Measurements from ENCODE around the gene ZNF646.
A peak's percentile ranks its signal among the peaks of the same experiment; 100 is the strongest.
"Not testable (repeated sequence)": the region's sequence is repeated elsewhere in the genome, so short reads cannot be mapped to it uniquely, and the experiment has no call there.

ZNF646 gene

DNA sequence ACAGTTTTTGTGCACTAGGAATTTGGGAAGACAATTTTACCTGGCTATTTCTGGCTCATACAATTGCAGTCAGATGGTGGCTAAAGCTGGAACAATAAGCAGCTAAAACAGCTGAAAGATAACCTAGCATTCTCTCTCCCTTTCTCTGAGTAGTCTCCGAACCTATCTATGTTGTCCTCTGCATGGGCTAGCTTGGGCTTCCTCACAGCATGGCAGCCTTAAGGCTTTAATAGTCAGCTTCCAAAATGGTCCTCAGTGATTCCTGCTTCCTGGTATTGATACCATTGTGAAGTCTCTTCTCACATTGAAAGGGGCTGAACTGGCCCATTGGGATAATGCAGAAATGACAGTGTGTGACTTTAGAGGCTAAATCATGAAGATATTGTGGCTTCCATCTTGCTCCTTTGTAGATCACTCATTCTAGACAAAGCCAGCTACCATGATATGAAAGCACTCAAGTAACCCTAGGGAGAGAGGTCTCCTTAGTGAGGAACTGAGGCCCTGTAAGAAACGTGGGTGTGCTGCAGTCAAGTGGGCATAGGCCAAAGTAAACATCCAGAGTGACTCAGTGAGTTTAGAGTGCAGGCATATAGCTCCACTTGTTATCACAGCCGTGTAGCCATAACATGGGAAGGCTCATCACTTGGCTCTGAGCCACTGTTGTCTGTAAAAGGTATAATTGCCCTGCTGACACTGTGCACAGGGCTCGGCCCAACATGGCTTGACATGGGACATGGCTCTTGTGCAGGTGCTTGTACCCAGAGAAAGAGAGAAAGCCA lies 25.8 kb downstream of the ZNF646 start:
- Histone ChIP-seq H3K36me3 (no peaks in the 10 kb centered on the region), H3K9me3 (no peaks in the 10 kb centered on the region), H3K27me3 (no peaks in the 10 kb centered on the region), H3K4me1 (ENCODE audit: control insufficient read depth in 1 of 2, insufficient read depth in 1 of 2, low read depth in 1 of 2, low read length in 1 of 2) (peaks cover 9 to 11% of the 10 kb centered on the region in 2 experiments), H3K27ac (no peak overlapping the region), H3K4me3 (ENCODE audit: low read depth in 1 of 2, low read length in 1 of 2) (no peak overlapping the region)
- TF ChIP-seq, protein P1, sequence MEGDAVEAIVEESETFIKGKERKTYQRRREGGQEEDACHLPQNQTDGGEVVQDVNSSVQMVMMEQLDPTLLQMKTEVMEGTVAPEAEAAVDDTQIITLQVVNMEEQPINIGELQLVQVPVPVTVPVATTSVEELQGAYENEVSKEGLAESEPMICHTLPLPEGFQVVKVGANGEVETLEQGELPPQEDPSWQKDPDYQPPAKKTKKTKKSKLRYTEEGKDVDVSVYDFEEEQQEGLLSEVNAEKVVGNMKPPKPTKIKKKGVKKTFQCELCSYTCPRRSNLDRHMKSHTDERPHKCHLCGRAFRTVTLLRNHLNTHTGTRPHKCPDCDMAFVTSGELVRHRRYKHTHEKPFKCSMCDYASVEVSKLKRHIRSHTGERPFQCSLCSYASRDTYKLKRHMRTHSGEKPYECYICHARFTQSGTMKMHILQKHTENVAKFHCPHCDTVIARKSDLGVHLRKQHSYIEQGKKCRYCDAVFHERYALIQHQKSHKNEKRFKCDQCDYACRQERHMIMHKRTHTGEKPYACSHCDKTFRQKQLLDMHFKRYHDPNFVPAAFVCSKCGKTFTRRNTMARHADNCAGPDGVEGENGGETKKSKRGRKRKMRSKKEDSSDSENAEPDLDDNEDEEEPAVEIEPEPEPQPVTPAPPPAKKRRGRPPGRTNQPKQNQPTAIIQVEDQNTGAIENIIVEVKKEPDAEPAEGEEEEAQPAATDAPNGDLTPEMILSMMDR (IDR thresholded peaks at IDR 0.05): no peak

DNA sequence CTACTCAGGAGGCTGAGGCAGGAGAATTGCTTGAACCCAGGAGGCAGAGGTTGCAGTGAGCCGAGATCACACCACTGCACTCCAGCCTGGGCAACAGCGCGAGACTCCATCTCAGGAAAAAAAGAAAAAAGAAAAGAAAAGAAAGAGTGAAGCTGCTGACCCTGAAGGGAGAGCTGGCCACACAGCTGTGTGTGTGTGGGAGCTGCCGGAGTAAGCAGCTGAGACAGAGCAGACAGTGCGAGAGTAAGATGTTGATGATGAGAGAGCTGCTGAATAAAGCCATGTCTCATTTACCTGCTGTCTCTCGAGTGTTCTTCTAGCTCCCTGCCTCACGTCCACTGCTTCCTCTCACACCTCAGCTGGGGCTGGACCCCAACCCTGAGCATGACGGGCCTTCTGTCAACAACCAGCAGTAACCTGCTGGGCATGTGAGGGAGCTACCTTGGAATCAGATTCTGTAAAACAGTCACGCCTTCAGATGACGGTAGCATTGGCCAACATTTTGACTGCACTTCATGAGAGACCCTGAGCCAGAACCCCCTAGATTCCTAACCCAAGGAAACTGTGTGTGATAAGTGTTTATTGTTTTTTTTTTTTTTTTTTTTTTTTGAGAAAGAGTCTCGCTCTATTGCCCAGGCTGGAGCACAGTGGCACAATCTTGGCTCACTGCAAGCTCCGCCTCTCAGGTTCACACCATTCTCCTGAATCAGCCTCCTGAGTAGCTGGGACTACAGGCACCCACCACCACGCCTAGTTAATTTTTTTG lies 26.8 kb downstream of the ZNF646 start:
- H3K36me3 ChIP-seq: not testable (repeated sequence)

DNA sequence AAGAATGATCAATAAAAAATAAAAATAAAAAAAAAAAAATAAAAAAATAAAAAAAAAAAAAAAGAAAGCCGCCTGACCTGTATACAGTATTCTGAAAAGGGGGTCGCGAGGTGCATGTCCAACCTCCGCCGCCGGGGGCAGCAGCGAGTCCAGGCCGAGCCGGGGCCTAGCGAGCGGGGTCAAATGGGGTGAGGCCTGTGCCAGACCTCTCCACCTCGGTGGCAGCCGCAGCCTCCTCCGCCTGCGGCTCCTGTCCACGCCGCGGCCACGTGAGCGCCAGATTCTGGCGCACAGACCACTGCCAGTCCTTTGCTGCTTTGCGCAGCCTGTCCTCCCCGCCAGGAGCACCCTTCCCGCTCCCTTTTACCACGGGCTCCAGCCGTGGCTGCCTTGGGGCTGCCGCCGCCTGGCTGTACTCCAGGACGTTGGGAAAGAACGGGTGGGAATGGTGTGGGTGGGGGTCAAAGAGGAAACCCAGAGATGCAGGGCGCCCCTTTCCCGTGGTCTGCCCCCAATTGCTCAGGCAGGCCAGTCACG lies 31.5 kb downstream of the ZNF646 start:
- Histone ChIP-seq H3K27me3 (no peaks in the 10 kb centered on the region), H3K36me3 (peaks cover 18% of the 10 kb centered on the region), H3K27ac (peak overlapping the region; percentile 73), H3K9me3 (no peaks in the 10 kb centered on the region), H3K4me1 (ENCODE audit: control insufficient read depth in 1 of 2, insufficient read depth in 1 of 2, low read depth in 1 of 2, low read length in 1 of 2) (peaks cover 15 to 25% of the 10 kb centered on the region in 2 experiments), H3K4me3 (ENCODE audit: low read depth in 1 of 2, low read length in 1 of 2) (peak overlapping the region; percentile 37 to 58)
- TF ChIP-seq, protein P1 (IDR thresholded peaks at IDR 0.05): peak; percentile 85

More for the DNA sequence above, 26.8 kb downstream of the ZNF646 start:
- not testable (repeated sequence) for H3K27me3 ChIP-seq; H3K4me1 ChIP-seq (ENCODE audit: control insufficient read depth in 1 of 2, insufficient read depth in 1 of 2, low read depth in 1 of 2, low read length in 1 of 2); H3K9me3 ChIP-seq; H3K4me3 ChIP-seq (ENCODE audit: low read depth in 1 of 2, low read length in 1 of 2); H3K27ac ChIP-seq

DNA sequence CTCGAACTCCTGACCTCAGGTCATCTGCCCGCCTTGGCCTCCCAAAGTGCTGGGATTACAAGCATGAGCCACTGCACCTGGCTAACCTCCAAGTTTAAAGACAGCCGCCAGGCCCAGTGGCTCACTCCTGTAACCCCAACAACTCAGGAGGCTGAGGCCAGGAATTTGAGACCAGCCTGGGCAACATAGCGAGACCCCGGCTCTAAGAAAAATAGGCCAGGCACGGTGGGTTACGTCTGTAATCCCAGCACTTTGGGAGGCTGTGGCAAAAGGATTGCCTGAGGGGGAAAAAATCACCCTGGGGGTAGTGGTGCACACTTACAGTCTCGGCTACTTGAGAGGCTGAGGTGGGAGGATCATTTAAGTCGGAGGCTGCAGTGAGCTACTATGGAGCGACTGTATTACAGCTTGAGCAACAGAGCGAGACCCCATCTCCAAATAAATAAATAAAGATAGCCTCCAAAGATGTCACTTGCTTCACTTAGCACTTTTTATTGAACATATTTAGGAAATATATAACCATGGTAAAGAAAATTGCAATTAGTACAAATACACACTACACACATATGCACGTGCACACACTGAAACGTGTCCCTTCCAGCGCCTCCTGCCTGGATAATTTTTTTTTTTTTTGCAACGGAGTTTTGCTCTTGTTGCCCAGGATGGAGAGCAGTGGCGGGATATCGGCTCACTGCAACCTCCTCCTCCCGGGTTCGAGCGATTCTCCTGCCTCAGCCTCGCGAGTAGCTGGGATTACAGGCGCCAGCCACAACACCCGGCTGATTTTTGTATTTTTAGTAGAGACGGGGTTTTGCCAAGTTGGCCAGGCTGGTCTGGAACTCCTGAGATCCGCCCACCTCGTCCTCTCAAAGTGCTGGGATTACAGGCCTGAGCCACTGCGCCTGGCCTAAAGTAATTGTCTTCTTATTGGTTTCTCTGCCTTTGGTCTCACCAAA lies 32.6 kb downstream of the ZNF646 start:
- TF ChIP-seq, protein P1 (IDR thresholded peaks at IDR 0.05): no peak
- Histone ChIP-seq H3K36me3 (peaks cover 28% of the 10 kb centered on the region), H3K27ac (peak overlapping the region; percentile 93), H3K9me3 (no peaks in the 10 kb centered on the region), H3K27me3 (no peaks in the 10 kb centered on the region), H3K4me1 (ENCODE audit: control insufficient read depth in 1 of 2, insufficient read depth in 1 of 2, low read depth in 1 of 2, low read length in 1 of 2) (peaks cover 15 to 25% of the 10 kb centered on the region in 2 experiments), H3K4me3 (ENCODE audit: low read depth in 1 of 2, low read length in 1 of 2) (no peak overlapping the region)

DNA sequence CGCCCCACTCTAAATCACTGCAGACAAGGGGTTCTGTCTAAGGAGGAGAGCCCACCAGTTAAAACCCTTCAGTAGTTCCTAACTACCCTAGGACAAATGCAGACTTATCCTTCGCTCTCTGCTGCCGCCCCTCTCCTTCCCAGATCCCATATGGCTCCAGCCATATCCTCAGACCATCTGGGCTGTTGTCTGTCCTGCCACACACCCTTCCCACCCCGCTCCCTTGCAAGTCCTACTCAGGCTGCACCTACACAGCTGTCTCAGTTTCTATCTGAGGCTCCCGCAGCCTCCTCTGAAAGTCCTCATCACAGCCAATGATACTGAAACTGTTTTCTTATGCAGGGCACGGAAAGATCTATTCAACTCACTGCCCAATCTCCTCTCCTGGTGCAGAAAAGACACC lies 33.2 kb downstream of the ZNF646 start:
- TF ChIP-seq, protein P1 (IDR thresholded peaks at IDR 0.05): no peak
- no peaks in the 10 kb centered on the region for H3K9me3 ChIP-seq
- H3K27me3 ChIP-seq: no peaks in the 10 kb centered on the region
- peak overlapping the region in 1 of 2 experiments; percentile 88 for H3K4me3 ChIP-seq (ENCODE audit: low read depth in 1 of 2, low read length in 1 of 2)
- peaks cover 35% of the 10 kb centered on the region for H3K36me3 ChIP-seq
- H3K4me1 ChIP-seq (ENCODE audit: control insufficient read depth in 1 of 2, insufficient read depth in 1 of 2, low read depth in 1 of 2, low read length in 1 of 2): peaks cover 19 to 30% of the 10 kb centered on the region in 2 experiments
- H3K27ac ChIP-seq: peak overlapping the region; percentile 93

Data from neutrophil (primary cell).